Parathyroid adenoma (tissue), 2 donors: ENCODE measurements around the gene THRA.

Experiments
- H2AFZ ChIP-seq: fragments of 300-600 bp; sonication (generic); one replicate; pipeline ENCODE4 v1.7.0; 2017; ENCODE audit warnings: antibody characterized with exemption, mild to moderate bottlenecking
- H3K27ac ChIP-seq: fragments of 300-600 bp; sonication (generic); one replicate; pipeline ENCODE4 v1.7.0; 2017
- H3K27me3 ChIP-seq: fragments of 300-600 bp; sonication (generic); one replicate; pipeline ENCODE4 v1.7.0; 2017; ENCODE audit warnings: low read length; ENCODE audit not compliant: control insufficient read depth, insufficient read depth
- H3K36me3 ChIP-seq: fragments of 300-600 bp; sonication (generic); one replicate; pipeline ENCODE4 v1.7.0; 2017; ENCODE audit warnings: low read length; ENCODE audit not compliant: control insufficient read depth, insufficient read depth
- H3K4me1 ChIP-seq: fragments of 300-600 bp; sonication (generic); one replicate; pipeline ENCODE4 v1.7.0; 2017; ENCODE audit warnings: control low read depth
- H3K4me2 ChIP-seq: fragments of 300-600 bp; sonication (generic); one replicate; pipeline ENCODE4 v1.7.0; 2017; ENCODE audit warnings: low read length
- H3K4me3 ChIP-seq: fragments of 300-600 bp; sonication (generic); one replicate; pipeline ENCODE4 v1.7.0; 2017; ENCODE audit warnings: low read depth, low read length
- H3K79me2 ChIP-seq: fragments of 300-600 bp; sonication (generic); one replicate; pipeline ENCODE4 v1.7.0; 2017; ENCODE audit warnings: control low read depth
- H3K9ac ChIP-seq: fragments of 300-600 bp; sonication (generic); one replicate; pipeline ENCODE4 v1.7.0; 2017; ENCODE audit warnings: mild to moderate bottlenecking
- H3K9me3 ChIP-seq: fragments of 300-600 bp; sonication (generic); one replicate; pipeline ENCODE4 v1.7.0; 2017; ENCODE audit warnings: low read length; ENCODE audit not compliant: control insufficient read depth
- TF ChIP-seq, protein P1 (sequence below): fragments of 300-600 bp; sonication (generic); IDR thresholded peaks from one replicate; pipeline ENCODE4 v1.7.0; 2017; ENCODE audit warnings: antibody characterized with exemption, mild to moderate bottlenecking
- donor health status: primary hyperparathyroidism.

THRA gene

DNA sequence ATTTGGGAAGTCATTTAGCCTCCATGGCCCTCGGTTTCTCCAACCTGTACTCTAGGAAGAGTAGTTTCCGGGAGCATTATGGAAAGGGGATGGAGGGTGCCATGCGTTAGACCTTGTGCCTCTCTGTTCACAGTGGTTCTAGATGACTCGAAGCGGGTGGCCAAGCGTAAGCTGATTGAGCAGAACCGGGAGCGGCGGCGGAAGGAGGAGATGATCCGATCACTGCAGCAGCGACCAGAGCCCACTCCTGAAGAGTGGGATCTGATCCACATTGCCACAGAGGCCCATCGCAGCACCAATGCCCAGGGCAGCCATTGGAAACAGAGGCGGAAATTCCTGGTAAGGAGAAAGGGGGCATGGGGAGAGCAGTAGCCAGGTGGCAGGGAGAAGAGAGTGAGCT is 21.7 kb downstream of the THRA start:
- Histone ChIP-seq H3K9me3 (no peaks in the 10 kb centered on the region), H3K4me3 (no peak overlapping the region), H3K4me2 (no peak overlapping the region), H3K36me3 (no peaks in the 10 kb centered on the region), H3K4me1 (no peaks in the 10 kb centered on the region), H3K27me3 (no peaks in the 10 kb centered on the region), H3K9ac (no peak overlapping the region), H3K27ac (no peak overlapping the region), H2AFZ (no peak overlapping the region), H3K79me2 (peaks cover 6% of the 10 kb centered on the region)
- TF ChIP-seq, protein P1, sequence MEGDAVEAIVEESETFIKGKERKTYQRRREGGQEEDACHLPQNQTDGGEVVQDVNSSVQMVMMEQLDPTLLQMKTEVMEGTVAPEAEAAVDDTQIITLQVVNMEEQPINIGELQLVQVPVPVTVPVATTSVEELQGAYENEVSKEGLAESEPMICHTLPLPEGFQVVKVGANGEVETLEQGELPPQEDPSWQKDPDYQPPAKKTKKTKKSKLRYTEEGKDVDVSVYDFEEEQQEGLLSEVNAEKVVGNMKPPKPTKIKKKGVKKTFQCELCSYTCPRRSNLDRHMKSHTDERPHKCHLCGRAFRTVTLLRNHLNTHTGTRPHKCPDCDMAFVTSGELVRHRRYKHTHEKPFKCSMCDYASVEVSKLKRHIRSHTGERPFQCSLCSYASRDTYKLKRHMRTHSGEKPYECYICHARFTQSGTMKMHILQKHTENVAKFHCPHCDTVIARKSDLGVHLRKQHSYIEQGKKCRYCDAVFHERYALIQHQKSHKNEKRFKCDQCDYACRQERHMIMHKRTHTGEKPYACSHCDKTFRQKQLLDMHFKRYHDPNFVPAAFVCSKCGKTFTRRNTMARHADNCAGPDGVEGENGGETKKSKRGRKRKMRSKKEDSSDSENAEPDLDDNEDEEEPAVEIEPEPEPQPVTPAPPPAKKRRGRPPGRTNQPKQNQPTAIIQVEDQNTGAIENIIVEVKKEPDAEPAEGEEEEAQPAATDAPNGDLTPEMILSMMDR = no peak

DNA sequence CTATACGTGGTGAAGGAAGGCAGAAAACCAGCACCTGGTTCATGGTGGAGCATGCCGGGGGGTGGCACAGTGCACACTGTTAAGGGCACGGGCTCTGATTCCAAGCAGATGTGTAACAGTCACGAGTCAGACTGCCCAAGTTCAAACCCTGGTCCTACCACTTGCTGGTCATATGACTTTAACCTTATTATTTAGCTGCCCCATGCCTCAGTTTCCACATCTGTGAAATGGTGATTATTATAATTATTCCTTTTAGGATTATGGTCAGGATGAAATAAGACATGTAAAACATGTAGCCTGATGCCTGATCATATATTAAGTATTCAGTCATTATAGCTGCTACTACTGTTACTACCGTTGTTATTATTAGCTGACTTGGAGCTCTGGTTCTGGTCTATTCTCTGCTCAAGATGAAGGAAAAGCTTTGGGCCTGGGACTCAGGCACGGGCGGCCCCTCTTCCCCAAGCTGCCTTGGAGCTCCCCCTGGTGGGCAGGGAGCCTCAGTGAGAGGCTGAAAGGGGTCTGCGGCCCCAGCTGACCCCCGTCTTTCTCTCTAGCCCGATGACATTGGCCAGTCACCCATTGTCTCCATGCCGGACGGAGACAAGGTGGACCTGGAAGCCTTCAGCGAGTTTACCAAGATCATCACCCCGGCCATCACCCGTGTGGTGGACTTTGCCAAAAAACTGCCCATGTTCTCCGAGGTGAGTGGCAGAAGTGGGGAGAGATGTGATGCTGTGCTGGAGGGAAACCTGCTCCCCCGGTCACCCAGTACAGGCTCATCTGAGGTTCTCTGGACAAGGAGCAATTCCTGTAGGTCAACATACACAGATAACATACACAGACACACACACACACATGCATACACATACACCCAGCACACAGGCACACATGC is 23.6 kb downstream of the THRA start:
- TF ChIP-seq, protein P1 = peak; percentile 94
- Histone ChIP-seq H3K9ac (no peak overlapping the region), H3K27ac (no peak overlapping the region), H3K4me2 (no peak overlapping the region), H3K9me3 (no peaks in the 10 kb centered on the region), H3K36me3 (no peaks in the 10 kb centered on the region), H2AFZ (no peak overlapping the region), H3K4me3 (no peak overlapping the region), H3K27me3 (no peaks in the 10 kb centered on the region), H3K79me2 (peaks cover 5% of the 10 kb centered on the region), H3K4me1 (no peaks in the 10 kb centered on the region)

DNA sequence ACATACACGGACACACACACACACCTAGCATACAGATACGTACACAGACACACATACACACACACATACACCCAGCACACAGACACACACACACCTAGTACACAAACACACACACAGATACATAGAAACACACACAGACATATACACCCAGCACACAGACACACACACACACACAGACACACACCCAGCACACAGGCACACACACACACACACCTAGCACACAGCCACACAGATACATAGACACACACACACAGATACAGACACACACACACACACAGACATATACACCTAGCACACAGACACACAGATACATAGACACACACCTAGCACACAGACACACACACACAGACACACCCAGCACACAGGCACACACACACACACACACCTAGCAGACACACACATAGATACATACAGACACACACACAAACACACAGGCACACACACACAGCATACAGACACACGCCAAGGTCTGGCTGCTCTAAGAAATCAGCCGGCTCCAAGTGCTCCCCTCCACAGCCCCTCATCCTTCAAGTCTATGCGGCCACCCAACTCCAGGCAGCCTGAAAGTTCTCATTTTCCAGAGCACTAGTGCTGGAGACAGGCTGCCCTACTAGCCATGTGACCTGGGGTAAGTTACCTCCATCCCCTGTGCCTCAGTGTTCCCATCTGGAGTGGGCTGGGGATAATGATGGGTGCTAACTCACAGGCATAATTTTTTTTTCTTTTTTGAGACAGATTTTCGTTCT is 24.5 kb downstream of the THRA start:
- no peaks in the 10 kb centered on the region for H3K9me3 ChIP-seq
- H3K4me1 ChIP-seq = no peaks in the 10 kb centered on the region
- no peak overlapping the region for H3K4me3 ChIP-seq
- TF ChIP-seq, protein P1 = no peak
- no peak overlapping the region for H3K9ac ChIP-seq
- H3K79me2 ChIP-seq = peaks cover 5% of the 10 kb centered on the region
- H2AFZ ChIP-seq = no peak overlapping the region
- H3K27ac ChIP-seq = no peak overlapping the region
- H3K4me2 ChIP-seq = no peak overlapping the region
- no peaks in the 10 kb centered on the region for H3K27me3 ChIP-seq
- no peaks in the 10 kb centered on the region for H3K36me3 ChIP-seq

DNA sequence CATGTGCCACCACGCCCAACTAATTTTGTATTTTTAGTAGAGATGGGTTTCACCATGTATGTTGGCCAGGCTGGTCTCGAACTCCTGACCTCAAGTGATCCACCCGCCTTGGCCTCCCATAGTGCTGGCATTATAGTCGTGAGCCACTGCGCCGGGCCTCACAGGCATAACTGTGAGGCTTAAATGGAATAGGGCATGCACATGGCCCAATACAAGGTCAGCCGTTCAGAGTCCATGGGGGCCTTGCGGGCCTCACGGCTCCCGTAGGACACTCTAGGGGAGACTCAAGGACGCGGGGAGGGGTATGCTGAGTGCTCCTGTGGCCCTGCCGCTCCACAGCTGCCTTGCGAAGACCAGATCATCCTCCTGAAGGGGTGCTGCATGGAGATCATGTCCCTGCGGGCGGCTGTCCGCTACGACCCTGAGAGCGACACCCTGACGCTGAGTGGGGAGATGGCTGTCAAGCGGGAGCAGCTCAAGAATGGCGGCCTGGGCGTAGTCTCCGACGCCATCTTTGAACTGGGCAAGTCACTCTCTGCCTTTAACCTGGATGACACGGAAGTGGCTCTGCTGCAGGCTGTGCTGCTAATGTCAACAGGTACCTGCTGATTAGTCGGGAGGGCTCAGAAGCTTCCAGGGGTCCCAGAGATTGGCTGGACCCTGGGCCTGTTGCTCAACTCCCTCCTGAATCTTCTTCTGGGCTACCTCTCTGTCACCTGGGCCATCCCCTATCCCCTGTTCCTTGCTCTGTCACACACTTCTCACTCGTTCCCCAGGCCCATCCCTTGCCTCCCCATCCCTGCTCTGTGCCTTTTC is 25.3 kb downstream of the THRA start:
- Histone ChIP-seq H3K79me2 (peaks cover 3% of the 10 kb centered on the region), H2AFZ (no peak overlapping the region), H3K27me3 (no peaks in the 10 kb centered on the region), H3K4me3 (no peak overlapping the region), H3K4me1 (no peaks in the 10 kb centered on the region), H3K9me3 (no peaks in the 10 kb centered on the region), H3K9ac (no peak overlapping the region), H3K4me2 (no peak overlapping the region), H3K27ac (no peak overlapping the region), H3K36me3 (no peaks in the 10 kb centered on the region)
- TF ChIP-seq, protein P1 = no peak
